Astrocyte (in vitro differentiated cells and primary cell): ENCODE measurements around the gene MED12L.

Source experiments
- CTCF ChIP-seq: IDR thresholded peaks from 2 replicates; pipeline ENCODE4 v1.5.1; 2011; ENCODE audit warnings: low read depth, mild to moderate bottlenecking, inconsistent platforms, low read length, moderate library complexity; ENCODE audit not compliant: insufficient read depth
- EZH2 ChIP-seq: IDR thresholded peaks from 2 replicates; pipeline ENCODE4 v1.6.1; 2012; ENCODE audit warnings: mild to moderate bottlenecking, low read length, inconsistent platforms; ENCODE audit not compliant: insufficient read depth

- TF ChIP-seq CTCF, result no peak
- no peak for TF ChIP-seq EZH2
Measured at GRCh38 chr3:151446002-151446340, 360.5 kb downstream of the MED12L start.
